Endothelial cell of umbilical vein (primary cell): ENCODE measurements around the gene UCP1. TPM values are rescaled to one million over a fixed set of nuclear protein-coding genes. Genes with fewer than 3 reads are reported as not detected.

ENCODE experiments used
- polyA plus RNA-seq, 4 experiments: library from polyadenylated mRNA; depleted of rRNA in 3 of 4; stranded (reverse) in 3 of 4; unstranded in 1 of 4; fragments of >200 nt; gene quantifications; 2 replicates each; pipeline versions ENCODE4 v1.2.1 to v1.2.3, GENCODE V29; 2011 to 2012; ENCODE audit warnings: missing spikeins in 1 of 4
- small RNA-seq: library from RNA; depleted of rRNA; stranded (forward); fragments of <200 nt; gene quantifications from one replicate; pipeline ENCODE3, GENCODE V24; 2012; ENCODE audit warnings: low replicate concordance, low read depth; ENCODE audit not compliant: insufficient read depth, insufficient read length
- total RNA-seq: library from RNA; stranded (reverse); gene quantifications from 2 replicates; pipeline ENCODE4 v1.2.3, GENCODE V29; 2021

The UCP1 gene
- total and polyA plus RNA-seq, 2 donors (not counting 3 experiments of a cell fraction or from before 2014, with no cell fraction given), result not detected

Small RNA genes lying within 50 kb of the gene (small RNA-seq; reads per million reads assigned to genes)
- gene AC108019.1 (not detected), gene RN7SL152P (not detected)

Other genes with a start within 250 kb of the UCP1 start
- gene SCOC, start 195.3 kb downstream of the UCP1 start, total RNA-seq, result 38.3 and 38.5 TPM in 2 replicates
- gene SCOC, start 195.3 kb downstream of the UCP1 start, polyA plus RNA-seq, result 6.8 and 12.3 TPM in 2 replicates
- gene CLGN, start 141.3 kb downstream of the UCP1 start, total RNA-seq, result 0.60 and 1.00 TPM in 2 replicates
- gene CLGN, start 141.3 kb downstream of the UCP1 start, polyA plus RNA-seq, result 0.05 and 0.12 TPM in 2 replicates
- gene MGAT4D, start 70.7 kb downstream of the UCP1 start, total RNA-seq, result not detected in 2 replicates
- not detected in 2 replicates for gene MGAT4D, start 70.7 kb downstream of the UCP1 start, polyA plus RNA-seq
- gene ELMOD2, start 44.8 kb downstream of the UCP1 start, total RNA-seq, result 20.5 and 23.6 TPM in 2 replicates
- 2.6 and 5.0 TPM in 2 replicates for gene ELMOD2, start 44.8 kb downstream of the UCP1 start, polyA plus RNA-seq
- gene TBC1D9, start 187.4 kb upstream of the UCP1 start, total RNA-seq, result 43.4 and 45.3 TPM in 2 replicates
- 21.7 and 22.7 TPM in 2 replicates for gene TBC1D9, start 187.4 kb upstream of the UCP1 start, polyA plus RNA-seq